NCI-H187 (cell line): ENCODE measurements around the gene INMT.

Source experiments
- DNase-seq, 2 experiments: peaks; one replicate each; lab custom pipeline; 2025; lab: John Stamatoyannopoulos, UW

INMT gene

DNA sequence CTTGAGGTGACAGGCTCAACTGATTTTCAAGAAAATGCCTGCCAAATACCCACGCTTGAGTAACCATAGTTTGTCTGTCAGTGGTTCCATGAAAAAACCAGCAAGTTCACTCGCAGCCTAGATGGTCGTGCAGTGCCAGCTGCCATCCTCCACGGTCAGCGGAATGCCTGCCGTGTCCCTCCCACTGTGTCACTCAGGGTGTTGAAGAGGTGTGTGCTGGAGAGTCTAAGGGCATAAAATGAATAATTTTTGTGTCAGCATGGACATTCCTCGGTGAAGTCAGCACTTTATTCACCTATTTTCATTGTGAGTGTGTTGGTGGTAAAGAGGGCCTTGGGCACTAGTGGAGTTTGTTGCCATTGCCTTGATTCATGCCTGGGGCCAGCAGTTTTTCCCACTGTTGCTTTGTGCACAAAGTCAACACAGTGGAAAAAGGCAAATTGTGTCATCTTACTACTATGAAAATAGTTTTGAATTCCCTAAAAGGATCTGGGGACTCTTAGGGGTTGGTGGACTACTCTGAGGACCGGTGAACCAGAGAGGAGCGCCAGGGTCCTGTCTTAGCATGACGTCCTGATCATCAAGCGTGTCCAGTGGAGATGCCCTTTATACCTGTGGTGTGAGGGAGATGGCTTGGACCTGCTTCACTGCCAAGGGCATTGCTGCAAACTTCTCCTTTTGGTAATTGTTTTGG lies 36.9 kb downstream of the INMT start:
- no peak for DNase-seq

DNA sequence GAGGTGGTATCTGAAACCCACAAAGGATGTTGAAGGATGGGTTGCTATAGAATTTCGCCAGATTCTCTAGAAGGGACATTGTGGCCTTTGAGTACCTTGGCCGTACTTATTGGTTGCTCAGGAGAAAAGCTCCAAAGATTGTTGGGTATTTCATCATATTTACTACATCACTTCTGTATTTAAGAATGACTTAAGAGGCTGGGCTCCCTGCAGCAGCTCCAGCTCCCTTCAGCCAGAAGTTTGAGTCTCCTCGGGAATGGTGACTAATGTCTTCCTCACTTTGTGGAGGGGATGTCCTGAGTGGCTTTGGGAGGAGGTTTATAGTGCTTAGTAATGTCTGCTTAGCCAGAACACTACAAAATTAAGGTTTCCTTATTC lies 37.4 kb downstream of the INMT start:
- DNase-seq = no peak

DNA sequence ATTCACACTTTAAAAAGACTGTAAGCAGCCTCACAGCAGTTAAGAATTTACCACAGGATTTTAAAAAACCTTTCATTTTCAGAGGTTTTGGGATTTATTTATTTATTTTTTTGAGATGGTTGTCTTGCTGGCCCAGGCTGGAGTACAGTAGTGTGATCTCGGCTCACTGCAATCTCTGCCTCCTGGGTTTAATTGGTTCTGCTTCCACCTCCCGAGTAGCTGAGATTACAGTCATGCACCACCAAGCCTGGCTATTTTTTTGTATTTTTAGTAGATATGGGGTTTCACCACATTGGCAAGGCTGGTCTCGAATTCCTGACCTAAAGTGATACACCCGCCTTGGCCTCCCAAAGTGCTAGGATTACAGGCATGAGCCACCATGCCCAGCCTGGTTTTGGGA lies 38.4 kb downstream of the INMT start:
- no peak for DNase-seq

DNA sequence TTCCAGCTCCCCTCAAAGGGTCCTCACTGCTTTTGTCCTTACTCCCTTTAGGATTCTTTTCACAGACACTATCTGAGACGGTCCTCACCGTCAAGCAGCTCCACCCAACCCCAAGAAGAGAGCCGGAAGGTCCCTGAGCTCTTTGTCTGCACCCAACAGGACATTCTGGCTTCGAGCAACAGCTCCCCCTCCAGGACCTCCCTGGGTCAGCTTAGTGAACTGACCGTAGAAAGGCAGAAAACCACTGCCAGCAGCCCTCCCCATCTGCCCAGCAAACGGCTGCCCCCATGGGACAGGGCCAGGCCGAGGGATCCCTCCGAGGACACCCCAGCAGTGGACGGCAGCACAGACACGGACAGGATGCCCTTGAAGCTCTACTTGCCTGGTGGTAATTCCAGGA lies 39.2 kb downstream of the INMT start:
- no peak for DNase-seq

DNA sequence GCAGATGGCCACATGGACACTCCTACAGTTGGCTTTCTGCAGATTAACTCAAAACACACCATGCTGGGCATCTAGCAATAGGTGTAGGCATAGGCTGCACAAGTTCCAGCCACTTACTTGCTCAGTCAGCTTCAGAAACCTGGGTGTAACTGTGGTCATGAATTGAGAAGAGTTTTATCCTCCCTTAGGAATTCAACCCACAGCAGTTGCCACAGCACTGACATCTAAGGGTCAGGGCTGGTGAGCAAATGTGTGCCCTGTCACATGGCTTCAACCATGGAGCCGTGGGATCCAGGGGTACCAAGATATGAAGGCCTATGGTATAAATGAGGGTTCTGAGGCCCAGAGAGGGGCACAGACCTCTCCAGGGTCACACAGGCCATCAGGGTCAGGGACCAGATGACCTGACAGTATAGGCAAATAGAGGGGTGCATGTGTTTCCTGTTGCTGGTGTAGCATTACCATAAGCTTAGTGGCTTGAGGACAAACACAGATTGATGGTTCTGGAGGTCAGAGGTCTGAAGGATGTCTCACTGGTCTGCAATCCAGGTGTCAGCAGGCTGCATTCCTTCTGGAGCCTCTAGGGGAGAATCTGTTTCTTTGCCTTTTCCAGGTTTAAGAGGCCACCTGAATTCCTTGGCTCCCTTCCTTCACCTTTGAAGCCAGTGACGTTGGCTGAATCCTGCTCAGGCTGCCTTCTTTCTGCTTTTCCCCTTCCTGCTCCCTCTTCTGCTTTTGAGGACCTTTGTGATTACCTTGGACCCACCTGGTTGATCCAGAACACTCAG lies 43.4 kb downstream of the INMT start:
- DNase-seq = no peak

DNA sequence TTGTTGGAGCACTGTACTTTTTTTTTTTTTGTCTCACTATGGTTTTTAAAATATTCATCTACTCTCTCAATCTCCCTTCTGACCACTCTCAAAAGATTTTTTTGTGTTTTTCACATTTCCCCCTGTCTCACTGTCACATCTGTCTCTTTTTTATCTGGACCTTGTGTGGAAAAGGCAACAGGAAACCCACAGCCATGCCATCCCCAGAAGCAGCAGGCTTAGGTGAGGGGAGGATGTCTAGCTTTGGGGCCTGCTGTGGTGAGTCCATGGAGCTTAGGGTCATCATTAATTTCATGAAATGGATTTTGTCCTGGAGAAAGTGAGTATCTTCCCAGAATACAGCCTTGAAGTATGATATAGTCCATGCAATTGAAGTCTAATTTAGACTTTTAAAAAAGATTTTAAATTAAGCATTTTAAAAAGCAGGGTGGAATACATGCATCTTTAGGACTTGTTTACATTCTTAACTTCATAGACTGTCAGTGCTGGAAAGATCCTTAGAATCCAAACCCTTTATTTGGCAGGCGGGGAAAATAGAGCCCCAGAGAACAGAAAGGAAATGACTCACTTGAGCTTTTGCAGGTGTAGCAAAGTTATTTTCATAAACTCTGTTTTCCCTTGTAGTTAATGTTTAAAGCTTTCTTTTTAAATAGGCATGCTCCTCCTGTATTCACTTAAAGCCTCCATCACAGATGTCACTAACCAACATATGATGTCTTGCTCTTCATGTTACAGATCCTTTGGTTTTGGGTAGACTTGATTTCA lies 44.4 kb downstream of the INMT start:
- no peak for DNase-seq

DNA sequence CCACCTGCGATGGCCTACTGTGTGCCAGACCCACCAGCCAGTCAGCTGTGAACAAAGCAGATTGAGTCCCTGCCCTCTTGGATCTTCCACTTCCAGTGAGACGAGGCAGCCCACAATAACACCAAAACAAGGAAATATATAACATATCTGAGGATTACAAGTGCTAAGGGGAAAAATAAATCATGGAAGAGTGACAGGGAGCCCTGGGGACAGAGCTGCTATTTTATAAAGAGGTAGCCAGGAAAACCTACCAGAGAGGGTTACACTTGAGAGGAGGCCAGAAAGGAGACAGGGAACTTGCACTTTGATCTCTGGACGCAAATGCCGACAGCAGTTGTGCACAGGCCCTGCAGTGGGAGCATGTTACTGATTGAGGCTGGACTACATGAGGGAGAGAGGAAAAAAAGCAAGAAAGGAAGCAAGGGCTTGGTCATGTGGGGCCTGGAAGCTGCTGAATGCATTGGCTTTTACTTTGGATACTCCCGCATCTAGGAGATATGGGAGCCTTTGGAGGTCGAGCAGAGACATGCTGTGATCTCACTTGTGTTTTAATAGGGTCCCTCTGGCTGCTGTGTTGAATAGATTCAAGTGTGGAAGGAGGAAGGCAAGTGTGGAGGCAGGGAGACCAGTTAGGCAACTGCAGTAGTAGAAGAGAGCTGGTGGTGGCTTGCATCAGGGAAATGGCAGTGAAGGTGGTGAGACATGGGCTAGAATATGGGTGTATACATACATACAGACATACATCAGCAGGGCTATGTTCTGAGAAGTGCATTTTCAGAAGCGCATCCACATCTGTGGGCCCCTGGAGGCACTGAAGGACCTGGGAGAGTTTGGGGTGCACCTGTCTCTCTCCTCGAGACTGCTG lies 45.5 kb downstream of the INMT start:
- no peak for DNase-seq

DNA sequence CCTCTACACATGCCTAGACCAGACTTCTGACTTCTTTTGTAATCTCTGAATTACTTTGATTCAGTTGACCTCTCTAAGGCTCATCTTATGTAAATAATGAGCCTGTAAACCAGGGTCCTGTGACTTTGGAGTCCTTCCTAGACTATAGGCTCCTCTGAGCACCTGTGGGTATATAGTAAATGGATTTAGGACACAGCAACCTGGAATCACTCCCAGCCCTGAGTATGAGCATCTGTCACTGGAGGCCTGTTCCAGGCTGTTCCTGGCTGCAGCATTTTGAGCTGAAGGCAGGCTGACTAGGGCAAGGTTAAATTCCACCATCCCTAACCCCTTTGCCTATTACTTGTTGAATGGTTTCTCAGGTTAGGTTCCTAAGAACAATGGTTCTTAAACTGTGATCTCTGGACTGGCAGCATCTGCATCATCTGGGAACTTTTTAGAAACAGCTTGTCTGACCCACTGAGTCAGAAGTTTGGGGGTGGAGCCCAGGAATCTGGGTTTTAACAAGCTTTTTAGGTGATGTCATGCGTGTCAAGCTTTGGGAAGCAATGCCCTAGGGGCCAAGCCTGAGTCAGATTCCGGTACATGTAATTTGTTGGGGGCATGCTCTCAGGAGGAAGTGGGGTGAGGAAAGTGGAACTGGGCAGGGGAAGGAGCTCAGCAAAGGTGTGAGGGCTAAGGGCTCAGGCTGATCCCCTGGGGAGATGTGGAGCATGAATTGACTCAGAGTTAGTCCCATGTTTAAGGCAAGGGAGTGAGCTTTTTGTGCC lies 47.5 kb downstream of the INMT start:
- DNase-seq = no peak

DNA sequence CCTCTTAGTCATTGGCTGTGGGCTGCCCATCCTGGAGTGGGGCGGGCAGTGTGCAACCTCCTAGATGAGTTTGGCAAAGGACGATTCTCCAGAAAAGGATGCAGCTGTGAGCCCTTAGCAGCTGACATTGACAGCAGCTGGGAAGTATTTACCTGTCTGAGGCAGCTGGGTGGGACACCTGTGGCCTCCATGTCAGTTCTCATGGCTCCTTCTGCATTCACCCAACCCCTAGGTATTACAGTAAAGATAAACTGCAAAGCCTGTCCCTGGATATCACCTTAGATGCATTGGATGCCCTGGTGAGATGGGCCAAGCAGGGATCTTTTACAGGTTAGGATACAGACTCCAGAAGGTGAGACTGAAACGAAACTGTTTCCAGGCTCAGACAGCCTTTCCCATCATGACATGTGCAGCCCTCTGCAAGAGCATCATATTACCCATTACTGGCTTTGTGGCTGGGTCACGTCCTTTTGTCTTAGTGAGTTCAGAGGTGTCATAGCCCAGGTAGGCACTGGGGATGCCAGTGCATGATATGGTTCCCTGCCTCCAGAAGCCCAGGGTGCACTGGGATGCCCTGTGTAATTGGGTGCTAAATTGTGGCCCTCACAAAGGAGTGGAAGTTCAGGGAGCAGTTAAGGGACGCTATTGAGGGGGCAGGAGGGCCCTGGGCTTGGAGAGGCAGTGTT lies 48.2 kb downstream of the INMT start:
- DNase-seq = no peak

DNA sequence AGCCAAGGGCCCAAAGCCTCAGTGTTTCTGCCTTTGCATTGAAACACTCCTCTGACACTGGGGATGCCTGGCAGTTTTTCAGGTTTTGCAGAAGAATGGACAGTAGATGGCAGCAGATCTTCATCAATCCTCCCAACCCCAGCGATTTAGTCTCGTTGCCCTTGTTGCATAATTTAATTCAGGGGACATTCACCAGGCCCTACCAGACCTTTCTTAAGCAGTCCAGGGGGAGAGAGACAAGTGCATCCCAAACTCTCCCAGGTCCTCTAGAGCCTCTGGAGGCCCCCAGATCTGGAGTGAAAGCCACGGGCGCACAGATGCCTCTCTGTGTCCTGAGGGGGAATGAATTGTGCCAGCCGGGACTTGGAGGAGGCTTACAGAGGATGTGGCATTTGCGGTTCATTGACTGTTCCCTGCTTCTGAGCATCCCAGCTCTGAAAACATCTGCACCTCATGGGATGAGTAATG lies 48.9 kb downstream of the INMT start:
- DNase-seq = peak in 1 of 2 experiments; percentile 20

DNA sequence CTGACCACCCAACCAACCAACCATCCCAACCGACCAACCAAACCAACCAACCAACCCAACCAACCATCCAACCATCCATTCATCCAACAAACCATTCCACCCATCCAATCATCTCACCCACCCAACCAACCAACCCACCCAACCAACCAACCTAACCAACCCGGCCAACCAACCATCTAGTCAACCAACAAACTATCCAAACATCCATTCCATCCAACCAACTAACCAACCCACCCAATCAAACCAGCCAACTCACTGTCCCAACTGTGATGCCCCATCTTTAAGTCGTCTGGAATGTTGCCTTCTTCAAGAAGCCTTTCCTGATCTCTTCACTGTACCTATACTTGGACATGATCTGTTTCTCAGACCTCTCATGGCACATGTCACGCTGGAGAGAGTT lies 50.9 kb downstream of the INMT start:
- DNase-seq = no peak

DNA sequence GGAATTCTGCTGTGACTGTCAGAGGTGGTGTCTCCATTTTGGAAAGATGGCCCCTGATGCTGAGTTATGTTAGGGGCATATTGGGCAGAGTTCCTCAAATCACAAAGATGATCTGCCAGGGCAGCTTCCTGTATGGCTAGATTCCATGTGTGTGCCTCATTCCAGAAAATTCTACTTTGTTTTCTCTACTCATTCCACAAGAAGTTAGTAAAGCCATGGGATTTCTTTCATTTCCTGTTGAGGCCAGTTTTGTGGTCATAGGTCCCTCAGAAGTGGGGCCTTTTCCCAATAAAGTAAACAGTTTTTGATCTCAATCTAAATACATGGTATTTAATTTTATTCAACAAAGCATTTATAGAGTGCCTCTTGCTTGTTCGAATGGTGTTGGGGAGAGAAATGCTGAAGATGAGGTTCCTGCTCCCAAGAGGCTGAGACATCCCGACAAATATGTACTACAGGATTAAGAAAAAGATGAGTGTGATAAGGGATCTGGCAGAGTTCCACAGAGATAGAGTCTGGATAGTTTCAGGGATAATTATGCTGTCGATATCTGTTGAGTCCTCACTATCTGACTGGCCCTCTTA lies 52.2 kb downstream of the INMT start:
- no peak for DNase-seq

DNA sequence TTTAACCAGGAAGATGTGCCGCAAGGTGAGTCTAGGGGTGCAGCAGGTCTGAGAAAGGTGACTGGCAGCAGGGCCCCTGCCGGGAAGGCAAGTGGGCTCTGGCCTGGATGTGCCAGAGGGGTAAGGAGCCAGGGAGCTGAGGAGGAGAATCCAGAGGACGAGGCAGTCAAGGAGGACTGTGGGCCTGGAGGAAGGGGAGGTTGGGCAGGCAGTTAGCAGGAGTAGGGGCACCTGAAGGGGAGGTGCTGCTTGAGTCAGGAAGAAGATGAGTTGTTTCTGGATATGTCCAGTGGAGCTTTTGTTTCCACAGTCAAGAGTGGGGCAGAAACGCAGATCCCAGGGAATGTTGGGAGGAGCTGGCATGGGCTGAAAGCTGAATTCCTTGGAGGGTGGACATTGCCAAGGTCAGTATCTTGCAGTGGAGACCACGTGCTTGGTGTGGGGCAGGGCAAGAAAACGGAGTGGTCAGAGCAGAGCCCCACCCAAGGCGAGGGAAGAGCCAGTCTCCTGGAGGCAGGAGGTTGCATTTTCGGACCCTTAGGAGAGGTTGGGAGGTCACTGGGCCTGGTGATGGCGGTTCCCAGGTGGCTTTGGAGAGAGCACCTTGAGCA lies 53.3 kb downstream of the INMT start:
- DNase-seq = no peak

DNA sequence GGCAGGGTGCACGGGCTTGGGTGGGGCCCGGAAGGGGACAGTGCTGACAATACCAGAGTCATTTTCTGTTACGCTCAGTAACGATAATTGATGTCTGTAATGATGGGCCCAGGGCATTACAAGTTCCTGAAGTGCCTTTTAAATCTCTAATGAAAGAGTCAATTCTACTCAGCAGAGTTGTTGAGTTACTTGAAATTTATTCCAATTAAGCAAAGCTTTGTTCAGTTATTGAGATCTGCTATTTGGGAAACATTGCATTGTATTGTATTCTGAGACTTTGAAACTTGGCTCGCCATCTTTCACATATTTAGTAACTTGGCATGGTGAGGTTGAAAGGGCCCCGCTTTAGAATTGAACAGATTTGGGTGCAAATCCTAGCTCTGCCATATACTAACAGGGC lies 54.0 kb downstream of the INMT start:
- DNase-seq = no peak
